Heart left ventricle (tissue), 16 donors: Measurements from ENCODE around the gene CHAF1A. TPM values are rescaled to one million over a fixed set of nuclear protein-coding genes. Genes with fewer than 3 reads are reported as not detected.

Source experiments
- ATAC-seq, 4 donors: fragments of 200-7000 bp; cut with Tn5 transposase; one replicate each; pipeline ENCODE4 v1.9.1; 2020 to 2022; ENCODE audit warnings: moderate library complexity in 4 of 4, mild to moderate bottlenecking in 3 of 4, moderate number of reproducible peaks in 1 of 4
- DNase-seq, 5 donors: peaks; one replicate each; pipeline ENCODE4 v3.0.0-alpha.2; 2020
- H3K27ac ChIP-seq, 12 donors: fragments of 200-600 bp; sonication (generic) in 4 of 12; one replicate each; pipeline versions ENCODE4 v1.5.0 to v1.8.0; 2016 to 2022; ENCODE audit warnings: mild to moderate bottlenecking in 2 of 12
- H3K27me3 ChIP-seq, 9 donors: fragments of 200-600 bp; sonication (generic) in 2 of 9; one replicate each; pipeline versions ENCODE4 v1.5.1 to v1.8.0; 2016 to 2022; ENCODE audit warnings: mild to moderate bottlenecking in 3 of 9
- H3K36me3 ChIP-seq, 9 donors: fragments of 200-600 bp; sonication (generic) in 2 of 9; one replicate each; pipeline versions ENCODE4 v1.5.0 to v1.8.0; 2018 to 2022; ENCODE audit warnings: mild to moderate bottlenecking in 2 of 9
- H3K4me1 ChIP-seq, 12 donors: fragments of 200-600 bp; sonication (generic) in 4 of 12; one replicate each; pipeline versions ENCODE4 v1.5.0 to v1.8.0; 2016 to 2022; ENCODE audit warnings: mild to moderate bottlenecking in 3 of 12
- H3K4me3 ChIP-seq, 12 donors: fragments of 200-600 bp; sonication (generic) in 4 of 12; one replicate each; pipeline versions ENCODE4 v1.5.0 to v1.8.0; 2017 to 2022; ENCODE audit warnings: mild to moderate bottlenecking in 9 of 12, moderate library complexity in 4 of 12
- H3K9me3 ChIP-seq, 12 donors: fragments of 200-600 bp; sonication (generic) in 4 of 12; one replicate each; pipeline versions ENCODE4 v1.5.0 to v1.8.0; 2016 to 2022; ENCODE audit warnings: mild to moderate bottlenecking in 1 of 12
- CTCF ChIP-seq, 12 donors: fragments of 200-600 bp; sonication (generic) in 4 of 12; IDR thresholded peaks; one replicate each; pipeline versions ENCODE4 v1.5.0 to v1.8.0; 2018 to 2022; ENCODE audit warnings: antibody characterized with exemption in 12 of 12, mild to moderate bottlenecking in 5 of 12
- POLR2A ChIP-seq, 2 donors: fragments of 450-650 bp; IDR thresholded peaks; one replicate each; pipeline ENCODE4 v1.6.1; 2017; ENCODE audit warnings: antibody characterized with exemption in 2 of 2, mild to moderate bottlenecking in 2 of 2, moderate library complexity in 2 of 2
- WGBS, 4 donors: extraction: QIAGEN DNeasy Blood & Tissue Kit in 2 of 4; methylation state at CpG; one replicate each; pipeline versions ENCODE4 v1.1.5 to v1.1.7; 2013 to 2018; 5-methylcytosine and 5-hydroxymethylcytosine counted together
- intact Hi-C, 10 donors: fragments of 100-400 bp; cut with DNase I; formaldehyde crosslinking; loops; one replicate each; pipeline versions ENCODE4 v1.11.1 to v1.14.2; 2022
- polyA plus RNA-seq, 2 donors: library from polyadenylated mRNA; stranded (reverse); fragments of 200-250 nt; gene quantifications; one replicate each; pipeline ENCODE4 v1.2.3, GENCODE V29; 2013
- total RNA-seq, 9 donors: library from RNA; depleted of rRNA in 2 of 9; stranded (reverse); fragments of >200 nt in 2 of 9; fragmentation: NEBNext Ultra II Directional in 3 of 9; extraction: Animal tissue kit (Norgen Biotek cat#: 25700) in 3 of 9; gene quantifications; one replicate each; pipeline versions ENCODE4 v1.1.0 to v1.2.4, GENCODE V29; 2016 to 2023
- donor health status: ischemic (EF 13 %, LVEDD 7.1; RV severe dilation, severe dysfunction).
- donor health status: healthy with polysubstance abuse.
- donor health status: DM: no; HTN: yes; CAD: no.
- donor health status: DM: no; HTN: no; CAD: no.
- donor health status: ischemic (EF 25% LVEDD 6.9; RV normal size, moderate dysfunction).
- donor health status: ischemic (EF 25% LVEDD 5.7; RV mildly dilated, moderate dysfunction).
- donor health status: healthy.
- donor health status: DM: yes; HTN: yes; CAD: no.
- donor health status: ischemic (EF 35%, LVEDD 5.7; RV mildly dilated, moderate dysfunction).
- donor health status: nonischemic (EF 11% LVEDD 7.7; RV severe dilation, severe dysfunction).
- donor health status: DM: yes; HTN: yes; CAD: no.
- donor health status: PGD.
- donor health status: ischemic (EF 29% LVEDD 5.4; RV normal size, mild dysfunction).
- donor health status: nonischemic (EF 23%, LVEDD 6.1; RV moderate dilation, normal function).

Gene CHAF1A
- total and polyA plus RNA-seq, 11 donors = 2.9 to 10.7 (median 5.5) TPM

- peak; percentile 85 to 93 (median 90) for ATAC-seq
- intact Hi-C loops = loop anchor here in 3 of 10 donors (1.0 to 10.0 kb wide), 4 partner anchors 13 to 509 kb away; partner anchors contain the start of genes SH3GL1 (in 2 of the 3), CHAF1A (in 1 of the 3) and KDM4B (in 1 of the 3)
- peak; percentile 97 to 100 (median 98) for DNase-seq
- peak within 1 kb of the TSS; percentile 30 to 96 (median 89) for H3K27ac ChIP-seq
- no peaks in the 10 kb centered on the region for H3K9me3 ChIP-seq
- WGBS, 4 donors = 9 to 17% (median 13%) methylated on average over 49 to 52 of the region's 52 CpGs
- peaks cover 0 to 33% (median 20%) of the 10 kb centered on the region in 12 donors for H3K4me1 ChIP-seq
- peaks cover 0 to 22% (median 14%) of the 10 kb centered on the region in 9 donors for H3K36me3 ChIP-seq
- TF ChIP-seq POLR2A (IDR thresholded peaks at IDR 0.05) (no peak), CTCF (IDR thresholded peaks at IDR 0.05) (peak in 2 of 12 donors; percentile 9 to 13)
- peak within 1 kb of the TSS; percentile 53 to 96 (median 70) for H3K4me3 ChIP-seq
- no peaks in the 10 kb centered on the region for H3K27me3 ChIP-seq
These were observed 55.4 kb downstream of the CHAF1A start, which contains the start of gene UBXN6 for GRCh38 chr19:4457654-4458395. UBXN6 (minus strand) TSS chr19:4457794; CDS start chr19:4457697, 97 bp downstream.

- Histone ChIP-seq H3K27ac (no peak overlapping the region), H3K27me3 (no peaks in the 10 kb centered on the region), H3K4me3 (no peak overlapping the region), H3K4me1 (no peaks in the 10 kb centered on the region), H3K36me3 (no peaks in the 10 kb centered on the region), H3K9me3 (no peaks in the 10 kb centered on the region)
- intact Hi-C loops = loop anchor here in 1 of 10 donors (5.0 kb wide), 1 partner anchor 1927 kb away; the partner anchor contains the start of gene GTF2F1
- TF ChIP-seq POLR2A (IDR thresholded peaks at IDR 0.05) = no peak
- TF ChIP-seq CTCF (IDR thresholded peaks at IDR 0.05) = no peak
- no peak for ATAC-seq
- DNase-seq = no peak
- WGBS, 4 donors = 83 to 87% (median 86%) methylated on average over 8 of the region's 8 CpGs
These were observed 62.6 kb downstream of the CHAF1A start for GRCh38 chr19:4464815-4465581.

GRCh38 chr19:4467835-4468234, 65.4 kb downstream of the CHAF1A start:
- Histone ChIP-seq H3K9me3 (no peaks in the 10 kb centered on the region), H3K4me1 (peaks cover 0 to 8% (median 3%) of the 10 kb centered on the region in 12 donors), H3K27me3 (no peaks in the 10 kb centered on the region), H3K36me3 (no peaks in the 10 kb centered on the region), H3K4me3 (no peak overlapping the region), H3K27ac (no peak overlapping the region)
- ATAC-seq = no peak
- TF ChIP-seq CTCF (IDR thresholded peaks at IDR 0.05) = no peak
- DNase-seq = no peak
- intact Hi-C loops = loop anchor here in 1 of 10 donors (5.0 kb wide), 1 partner anchor 1924 kb away; the partner anchor contains the start of gene GTF2F1
- 76 to 93% (median 86%) methylated on average over 3 of the region's 3 CpGs for WGBS, 4 donors
